A549 (cell line): ENCODE data around the gene ERICH2. TPM values are rescaled to one million over a fixed set of nuclear protein-coding genes. Genes with fewer than 3 reads are reported as not detected.

Experiments used
- ATAC-seq, 2 experiments: fragments of 200-7000 bp in 1 of 2; fragments of >200 bp in 1 of 2; cut with Nextera tagmentation in 1 of 2; cut with Tn5 transposase in 1 of 2; 3 replicates each; pipeline versions ENCODE4 v1.8.0 to v1.9.1; 2018 to 2020; ENCODE audit warnings: mild to moderate bottlenecking in 1 of 2, moderate library complexity in 1 of 2
- CTCF ChIA-PET: fragments of 300-600 bp; sonication (Branson Sonifier 250); formaldehyde crosslinking; extraction: SDS; loops from one replicate; lab custom pipeline; 2021; ENCODE audit warnings: antibody characterized with exemption, inconsistent platforms; lab: Yijun Ruan, JAX
- POLR2A ChIA-PET: fragments of 350-600 bp; formaldehyde crosslinking; extraction: SDS; loops from one replicate; lab custom pipeline; 2021; ENCODE audit warnings: antibody characterized with exemption, inconsistent platforms; lab: Yijun Ruan, JAX
- DNase-seq, 2 experiments: peaks; one replicate each; pipeline versions ENCODE4 v3.0.0 to v3.0.0-alpha.2; 2011 to 2016; ENCODE audit warnings: low read depth in 1 of 2, low spot score in 1 of 2
- FAIRE-seq: peaks from 2 replicates; lab custom pipeline; 2011; peaks lifted over from hg19 to GRCh38; lab: Jason Lieb, UNC
- H3K27ac ChIP-seq, 2 experiments: fragments of >200 bp; sonication (Bioruptor Twin); formaldehyde crosslinking; 3 replicates each; pipeline ENCODE4 v1.5.1; 2016 to 2017
- H3K4me1 ChIP-seq: fragments of >200 bp; sonication (Bioruptor Twin); formaldehyde crosslinking; 3 replicates; pipeline ENCODE4 v1.6.1; 2016
- H3K4me2 ChIP-seq: fragments of >200 bp; sonication (Bioruptor Twin); formaldehyde crosslinking; 3 replicates; pipeline ENCODE4 v1.6.1; 2016
- H3K4me3 ChIP-seq: fragments of >200 bp; sonication (Bioruptor Twin); formaldehyde crosslinking; 3 replicates; pipeline ENCODE4 v1.5.1; 2016
- H3K9me3 ChIP-seq: fragments of >200 bp; sonication (Bioruptor Twin); formaldehyde crosslinking; 3 replicates; pipeline ENCODE4 v1.6.1; 2016
- EHF ChIP-seq: fragments of 250-450 bp; sonication (Bioruptor Pico); IDR thresholded peaks from 2 replicates; pipeline ENCODE4 v1.5.0; 2020; ENCODE audit warnings: mild to moderate bottlenecking
- EHMT2 ChIP-seq: fragments of 200-600 bp; sonication (generic); IDR thresholded peaks from 2 replicates; pipeline ENCODE4 v1.6.1; 2016; ENCODE audit warnings: antibody characterized with exemption, low read depth, mild to moderate bottlenecking, moderate library complexity
- ESRRA ChIP-seq: fragments of 150-350 bp; IDR thresholded peaks from 2 replicates; pipeline ENCODE4 v1.6.1; 2014; ENCODE audit warnings: mild to moderate bottlenecking, low read length, borderline replicate concordance
- HOXB13 ChIP-seq: fragments of 250-450 bp; sonication (Bioruptor Pico); IDR thresholded peaks from 2 replicates; pipeline ENCODE4 v1.5.0; 2020; ENCODE audit warnings: low read depth, mild to moderate bottlenecking, moderate library complexity
- JUN ChIP-seq, 2 experiments: fragments of >200 bp; sonication (Bioruptor Twin); formaldehyde crosslinking; IDR thresholded peaks; 2 replicates in 1 of 2; 3 replicates in 1 of 2; pipeline ENCODE4 v1.6.1; 2016 to 2017
- POLR2A ChIP-seq: IDR thresholded peaks from 2 replicates; pipeline ENCODE4 v1.6.1; 2012; ENCODE audit warnings: mild to moderate bottlenecking, low read length
- RFX5 ChIP-seq: fragments of 450-650 bp; IDR thresholded peaks from 2 replicates; pipeline ENCODE4 v1.7.1; 2014; ENCODE audit warnings: antibody characterized with exemption, mild to moderate bottlenecking, moderate library complexity
- TP53 ChIP-seq: fragments of 250-450 bp; sonication (Bioruptor Pico); IDR thresholded peaks from 2 replicates; pipeline ENCODE4 v1.5.0; 2021; ENCODE audit warnings: mild to moderate bottlenecking, moderate library complexity
- ZNF302 ChIP-seq: fragments of 250-450 bp; sonication (Bioruptor Pico); IDR thresholded peaks from 2 replicates; pipeline ENCODE4 v1.9.0; 2021; ENCODE audit warnings: inconsistent platforms, mild to moderate bottlenecking, moderate library complexity
- ZSCAN20 ChIP-seq: fragments of 250-450 bp; sonication (Bioruptor Pico); IDR thresholded peaks from 2 replicates; pipeline ENCODE4 v1.8.0; 2022; ENCODE audit warnings: mild to moderate bottlenecking, moderate library complexity
- WGBS: methylation state at CpG from one replicate; pipeline ENCODE4 v1.1.6; 2017; ENCODE audit errors: missing lambda C conversion rate; 5-methylcytosine and 5-hydroxymethylcytosine counted together
- polyA plus RNA-seq, 4 experiments: library from polyadenylated mRNA; depleted of rRNA in 3 of 4; stranded (reverse); fragments of >200 nt; fragmentation: RNase III in 1 of 4; extraction: RNeasy Plus Mini Kit Qiagen cat#74134 plus additional on column Dnase treatment in 1 of 4; gene quantifications; 2 replicates in 3 of 4; 3 replicates in 1 of 4; pipeline ENCODE4 v1.2.3, GENCODE V29; 2011 to 2017
- TF ChIP-seq, protein P1 (sequence below): fragments of 150-350 bp; IDR thresholded peaks from 2 replicates; pipeline ENCODE4 v1.6.1; 2014; ENCODE audit warnings: low read depth, mild to moderate bottlenecking, low read length
- TF ChIP-seq, protein P2 (sequence below): fragments of 250-450 bp; sonication (Bioruptor Pico); IDR thresholded peaks from 2 replicates; pipeline ENCODE4 v1.5.0; 2020; ENCODE audit warnings: low read depth, mild to moderate bottlenecking, moderate library complexity
- TF ChIP-seq, protein P3 (sequence below): IDR thresholded peaks from 2 replicates; pipeline ENCODE4 v1.6.1; 2012; ENCODE audit warnings: low read depth, borderline replicate concordance
- TF ChIP-seq, protein P4 (sequence below): fragments of 250-450 bp; sonication (Bioruptor Pico); IDR thresholded peaks from 2 replicates; pipeline ENCODE4 v1.5.0; 2021; ENCODE audit warnings: mild to moderate bottlenecking, moderate library complexity, borderline replicate concordance

Gene ERICH2
- polyA plus RNA-seq, 2 of the 4 experiments (the other 2 are of a cell fraction) = not detected

DNA sequence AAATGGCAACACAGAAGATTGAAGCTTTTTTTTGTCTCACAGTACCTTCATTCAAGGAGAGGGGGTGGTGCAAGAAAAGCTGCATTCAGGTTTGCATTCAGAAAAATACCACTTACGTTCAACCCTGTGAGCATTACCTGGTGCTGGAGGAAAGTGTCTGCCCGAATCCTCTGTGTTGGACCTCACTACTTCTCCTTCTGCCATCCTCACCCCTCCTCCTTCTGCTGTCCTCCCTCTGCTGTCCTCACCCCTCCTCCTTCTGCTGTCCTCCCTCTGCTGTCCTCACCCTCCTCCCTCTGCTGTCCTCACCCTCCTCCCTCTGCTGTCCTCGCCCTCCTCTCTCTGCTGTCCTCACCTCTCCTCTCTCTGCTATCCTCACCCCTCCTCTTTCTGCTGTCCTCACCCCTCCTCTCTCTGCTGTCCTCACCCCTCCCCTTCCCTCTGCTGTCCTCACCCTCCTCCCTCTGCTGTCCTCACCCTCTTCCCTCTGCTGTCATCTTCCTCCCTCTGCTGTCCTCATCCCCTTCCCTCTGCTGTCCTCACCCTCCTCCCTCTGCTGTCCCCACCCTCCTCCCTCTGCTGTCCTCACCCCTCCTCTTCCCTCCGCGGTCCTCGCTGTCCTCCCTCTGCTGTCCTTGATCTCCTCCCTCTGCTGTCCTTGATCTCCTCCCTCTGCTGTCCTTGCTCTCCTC is 57.8 kb downstream of the ERICH2 start:
- no peak for TF ChIP-seq POLR2A
- no peak for TF ChIP-seq TP53
- ChIA-PET CTCF (interaction anchor here (1.2 to 2.3 kb wide), 3 partner anchors 12 to 430 kb away, joined by 3 to 8 read pairs (median 6); no protein-coding TSS in a partner anchor), POLR2A (no interaction called here)
- no peak overlapping the region for H3K4me2 ChIP-seq
- H3K4me1 ChIP-seq = peaks cover 3% of the 10 kb centered on the region; the same call in 2 of the 3 replicates
- no peak overlapping the region for H3K27ac ChIP-seq
- H3K4me3 ChIP-seq = no peak overlapping the region
- DNase-seq (no peak), ATAC-seq (0 out of 6 replicates have a peak, but pooled peaks of 1 of the 2 experiments have one; percentile 26), FAIRE-seq (no peak)
- H3K9me3 ChIP-seq = no peaks in the 10 kb centered on the region
- WGBS = 39% methylated on average over 6 of the region's 6 CpGs

DNA sequence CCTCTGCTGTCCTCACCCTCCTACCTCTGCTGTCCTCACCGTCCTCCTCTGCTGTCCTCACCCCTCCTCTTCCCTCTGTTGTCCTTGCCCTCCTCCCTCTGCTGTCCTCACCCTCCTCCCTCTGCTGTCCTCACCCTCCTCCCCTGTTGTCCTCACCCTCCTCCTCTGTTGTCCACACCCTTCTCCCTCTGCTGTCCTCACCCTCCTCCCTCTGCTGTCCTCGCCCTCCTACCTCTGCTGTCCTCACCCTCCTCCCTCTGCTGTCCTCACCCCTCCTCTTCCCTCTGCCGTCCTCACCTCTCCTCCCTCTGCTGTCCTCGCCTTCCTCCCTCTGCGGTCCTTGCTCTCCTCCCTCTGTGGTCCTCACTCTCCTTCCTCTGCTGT is 58.3 kb downstream of the ERICH2 start:
- ATAC-seq = no peak
- Histone ChIP-seq H3K27ac (no peak overlapping the region), H3K4me1 (no peaks in the 10 kb centered on the region; the same call in 2 of the 3 replicates), H3K4me2 (no peak overlapping the region), H3K4me3 (no peak overlapping the region), H3K9me3 (no peaks in the 10 kb centered on the region)
- no peak for FAIRE-seq
- 18% methylated on average over 5 of the region's 5 CpGs for WGBS
- CTCF ChIA-PET = no interaction called here
- no peak for DNase-seq
- POLR2A ChIA-PET = no interaction called here
- TF ChIP-seq, protein P1, sequence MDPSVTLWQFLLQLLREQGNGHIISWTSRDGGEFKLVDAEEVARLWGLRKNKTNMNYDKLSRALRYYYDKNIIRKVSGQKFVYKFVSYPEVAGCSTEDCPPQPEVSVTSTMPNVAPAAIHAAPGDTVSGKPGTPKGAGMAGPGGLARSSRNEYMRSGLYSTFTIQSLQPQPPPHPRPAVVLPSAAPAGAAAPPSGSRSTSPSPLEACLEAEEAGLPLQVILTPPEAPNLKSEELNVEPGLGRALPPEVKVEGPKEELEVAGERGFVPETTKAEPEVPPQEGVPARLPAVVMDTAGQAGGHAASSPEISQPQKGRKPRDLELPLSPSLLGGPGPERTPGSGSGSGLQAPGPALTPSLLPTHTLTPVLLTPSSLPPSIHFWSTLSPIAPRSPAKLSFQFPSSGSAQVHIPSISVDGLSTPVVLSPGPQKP = no peak
- TF ChIP-seq HOXB13 (CRISPR knock-in tag) = no peak
- no peak for TF ChIP-seq RFX5
- TF ChIP-seq EHF (CRISPR knock-in tag) = no peak
- TF ChIP-seq JUN (IDR thresholded peaks at IDR 0.05) = no peak

DNA sequence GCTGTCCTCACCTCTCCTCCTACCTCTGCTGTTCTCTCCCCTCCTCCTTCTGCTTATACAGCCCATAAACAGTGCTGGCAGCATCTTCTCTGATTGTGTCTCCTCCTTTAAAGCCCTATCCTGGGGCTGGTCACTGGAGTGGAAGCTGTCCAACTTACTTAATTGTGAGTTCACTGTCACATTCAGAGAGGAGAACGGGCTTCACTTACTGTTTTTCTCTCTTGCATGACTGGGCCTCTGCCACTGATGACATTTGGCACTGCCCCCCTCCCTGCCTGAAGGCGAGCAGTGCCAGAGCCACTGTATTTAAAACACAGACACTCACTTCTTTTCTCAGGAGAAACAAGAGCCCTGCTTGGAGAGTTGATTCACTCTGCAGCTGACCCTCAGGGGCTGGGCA is 58.9 kb downstream of the ERICH2 start:
- DNase-seq = no peak
- 25% methylated on average over 2 of the region's 2 CpGs for WGBS
- CTCF ChIA-PET = no interaction called here
- Histone ChIP-seq H3K4me1 (no peaks in the 10 kb centered on the region), H3K4me2 (no peak overlapping the region), H3K4me3 (no peak overlapping the region), H3K9me3 (no peaks in the 10 kb centered on the region), H3K27ac (no peak overlapping the region)
- FAIRE-seq = no peak
- no peak for ATAC-seq
- TF ChIP-seq, protein P2, sequence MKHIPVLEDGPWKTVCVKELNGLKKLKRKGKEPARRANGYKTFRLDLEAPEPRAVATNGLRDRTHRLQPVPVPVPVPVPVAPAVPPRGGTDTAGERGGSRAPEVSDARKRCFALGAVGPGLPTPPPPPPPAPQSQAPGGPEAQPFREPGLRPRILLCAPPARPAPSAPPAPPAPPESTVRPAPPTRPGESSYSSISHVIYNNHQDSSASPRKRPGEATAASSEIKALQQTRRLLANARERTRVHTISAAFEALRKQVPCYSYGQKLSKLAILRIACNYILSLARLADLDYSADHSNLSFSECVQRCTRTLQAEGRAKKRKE (CRISPR knock-in tag) = no peak
- TF ChIP-seq, protein P3, sequence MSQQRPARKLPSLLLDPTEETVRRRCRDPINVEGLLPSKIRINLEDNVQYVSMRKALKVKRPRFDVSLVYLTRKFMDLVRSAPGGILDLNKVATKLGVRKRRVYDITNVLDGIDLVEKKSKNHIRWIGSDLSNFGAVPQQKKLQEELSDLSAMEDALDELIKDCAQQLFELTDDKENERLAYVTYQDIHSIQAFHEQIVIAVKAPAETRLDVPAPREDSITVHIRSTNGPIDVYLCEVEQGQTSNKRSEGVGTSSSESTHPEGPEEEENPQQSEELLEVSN = no peak
- TF ChIP-seq, protein P4, sequence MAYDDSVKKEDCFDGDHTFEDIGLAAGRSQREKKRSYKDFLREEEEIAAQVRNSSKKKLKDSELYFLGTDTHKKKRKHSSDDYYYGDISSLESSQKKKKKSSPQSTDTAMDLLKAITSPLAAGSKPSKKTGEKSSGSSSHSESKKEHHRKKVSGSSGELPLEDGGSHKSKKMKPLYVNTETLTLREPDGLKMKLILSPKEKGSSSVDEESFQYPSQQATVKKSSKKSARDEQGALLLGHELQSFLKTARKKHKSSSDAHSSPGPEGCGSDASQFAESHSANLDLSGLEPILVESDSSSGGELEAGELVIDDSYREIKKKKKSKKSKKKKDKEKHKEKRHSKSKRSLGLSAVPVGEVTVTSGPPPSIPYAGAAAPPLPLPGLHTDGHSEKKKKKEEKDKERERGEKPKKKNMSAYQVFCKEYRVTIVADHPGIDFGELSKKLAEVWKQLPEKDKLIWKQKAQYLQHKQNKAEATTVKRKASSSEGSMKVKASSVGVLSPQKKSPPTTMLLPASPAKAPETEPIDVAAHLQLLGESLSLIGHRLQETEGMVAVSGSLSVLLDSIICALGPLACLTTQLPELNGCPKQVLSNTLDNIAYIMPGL (CRISPR knock-in tag) = no peak
- POLR2A ChIA-PET = no interaction called here

DNA sequence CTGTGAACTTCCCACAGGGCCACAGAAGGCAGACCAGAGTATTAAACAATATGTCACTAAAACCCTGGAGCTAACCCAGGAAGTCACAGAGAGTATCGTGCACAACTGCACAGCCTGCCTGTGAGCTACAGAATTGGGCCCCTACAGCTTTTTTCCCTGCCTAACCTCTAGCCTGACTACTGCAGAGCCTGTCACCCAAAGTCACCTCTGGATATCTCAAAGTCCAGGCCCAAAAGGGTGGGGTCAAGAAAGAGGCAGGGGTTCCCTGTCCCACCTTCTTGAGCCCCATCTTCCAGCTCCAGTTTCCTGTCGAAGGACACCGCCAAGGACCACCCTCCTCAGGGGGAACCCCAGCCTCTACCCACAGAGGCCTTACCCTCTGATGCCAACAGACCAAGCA is 60.0 kb downstream of the ERICH2 start:
- WGBS = 22% methylated on average over 3 of the region's 3 CpGs
- no peaks in the 10 kb centered on the region for H3K4me1 ChIP-seq
- DNase-seq (no peak), ATAC-seq (no peak), FAIRE-seq (no peak)
- ChIA-PET POLR2A (no interaction called here), CTCF (interaction anchor here (0.9 to 1.8 kb wide), 2 partner anchors 11 to 17 kb away, joined by 4 to 5 read pairs; no protein-coding TSS in a partner anchor)
- H3K4me3 ChIP-seq = no peak overlapping the region
- H3K27ac ChIP-seq = no peak overlapping the region
- no peak overlapping the region for H3K4me2 ChIP-seq
- TF ChIP-seq EHMT2 (no peak), TP53 (no peak), ZSCAN20 (CRISPR knock-in tag) (no peak), ZNF302 (no peak), ESRRA (no peak)
- TF ChIP-seq, protein P1 = no peak
- TF ChIP-seq, protein P3 = no peak
- TF ChIP-seq, protein P2 (CRISPR knock-in tag) = no peak
- TF ChIP-seq, protein P4 (CRISPR knock-in tag) = no peak
- H3K9me3 ChIP-seq = no peaks in the 10 kb centered on the region
